GM18498 (cell line): ENCODE measurements around the gene RAPGEF6.
"Not testable (repeated sequence)": the region's sequence is repeated elsewhere in the genome, so short reads cannot be mapped to it uniquely, and the experiment has no call there.

ENCODE experiments used
- ATAC-seq: cut with Tn5 transposase; IDR thresholded peaks from one replicate; pipeline ENCODE4 v1.9.1; 2021; ENCODE audit warnings: mild to moderate bottlenecking, moderate library complexity; ENCODE audit not compliant: unreplicated experiment

RAPGEF6 gene

DNA sequence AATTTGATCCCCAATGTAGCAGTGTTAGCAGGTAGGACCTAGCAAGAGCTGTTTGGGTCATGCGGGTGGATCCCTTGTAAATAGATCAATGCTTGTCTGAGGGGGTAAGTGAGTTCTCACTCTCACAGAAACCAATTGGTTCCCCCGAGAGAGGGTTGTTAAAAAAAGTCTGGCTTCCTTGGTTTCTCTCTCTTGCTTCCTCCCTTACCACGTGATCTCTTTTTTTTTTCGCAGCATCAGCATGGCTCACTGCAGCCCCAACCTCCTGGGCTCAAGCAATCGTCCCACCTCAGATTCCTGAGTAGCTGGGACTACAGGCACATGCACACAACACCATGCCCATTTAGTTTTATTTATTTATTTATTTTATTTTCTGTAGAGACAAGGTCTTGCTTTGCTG is 26.4 kb downstream of the RAPGEF6 start:
- peak; percentile 46 for ATAC-seq

DNA sequence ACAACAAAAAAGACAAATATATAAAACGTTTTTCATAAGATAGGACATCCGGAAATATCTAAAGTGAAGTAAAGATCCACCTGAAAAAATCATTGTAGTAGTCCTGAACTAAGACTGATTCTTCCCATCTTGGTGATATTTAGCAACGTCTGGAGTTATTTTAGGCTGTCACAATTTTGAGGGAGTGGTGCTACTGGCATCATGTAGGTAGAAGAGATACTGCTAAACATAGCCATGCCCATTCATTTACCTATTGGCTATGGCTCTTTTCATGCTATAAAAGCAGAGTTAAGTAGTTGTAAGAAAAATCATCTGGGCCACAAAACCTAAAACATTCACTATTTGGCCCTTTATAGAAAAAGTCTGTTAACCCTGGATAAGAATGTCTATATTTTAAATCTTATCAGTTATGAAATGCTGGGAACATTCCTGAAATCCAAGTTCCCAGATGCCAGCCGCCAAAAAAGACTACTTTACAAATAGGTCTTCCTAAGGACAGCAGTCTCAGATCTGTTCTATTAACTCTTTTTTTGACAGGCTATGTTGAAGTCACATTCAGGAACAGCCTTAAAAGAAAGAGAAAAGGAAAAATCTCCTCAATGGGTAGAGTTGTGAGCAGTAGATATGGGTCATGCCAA is 27.0 kb downstream of the RAPGEF6 start:
- no peak for ATAC-seq

DNA sequence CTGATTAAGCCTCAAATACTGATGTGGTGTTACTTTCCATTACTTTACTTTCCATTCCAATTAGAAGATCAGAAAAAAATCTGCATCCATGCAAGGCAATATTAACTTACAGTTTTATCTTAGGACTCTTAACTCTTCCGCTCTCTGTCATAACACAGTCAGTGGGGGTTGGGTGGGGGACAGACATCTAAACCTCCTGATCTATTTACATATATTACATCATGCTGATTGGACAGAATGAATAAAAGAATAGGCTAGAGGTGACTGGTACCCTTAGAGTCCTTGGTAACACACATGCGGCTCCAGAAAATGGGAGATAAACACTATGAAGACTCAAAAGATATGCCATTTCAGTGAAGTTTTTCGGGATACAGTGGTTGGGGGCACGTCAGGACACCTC is 27.6 kb downstream of the RAPGEF6 start:
- no peak for ATAC-seq

DNA sequence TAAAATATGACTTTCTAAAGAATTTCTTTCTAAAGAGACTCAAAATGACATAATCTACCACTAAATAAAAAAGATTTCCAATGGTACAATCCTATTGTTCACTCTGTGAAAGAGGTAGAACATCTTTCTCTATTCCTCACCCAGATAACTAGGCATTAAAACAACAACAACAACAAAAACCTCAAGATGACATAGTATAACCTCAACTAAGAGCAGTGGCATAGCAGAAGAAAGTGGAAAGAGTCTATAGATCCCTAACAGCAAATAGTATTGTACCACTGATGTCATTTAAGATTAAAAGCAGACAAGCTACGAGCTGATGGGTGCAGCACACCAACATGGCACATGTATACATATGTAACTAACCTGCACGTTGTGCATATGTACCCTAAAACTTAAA is 29.9 kb downstream of the RAPGEF6 start:
- no peak for ATAC-seq

DNA sequence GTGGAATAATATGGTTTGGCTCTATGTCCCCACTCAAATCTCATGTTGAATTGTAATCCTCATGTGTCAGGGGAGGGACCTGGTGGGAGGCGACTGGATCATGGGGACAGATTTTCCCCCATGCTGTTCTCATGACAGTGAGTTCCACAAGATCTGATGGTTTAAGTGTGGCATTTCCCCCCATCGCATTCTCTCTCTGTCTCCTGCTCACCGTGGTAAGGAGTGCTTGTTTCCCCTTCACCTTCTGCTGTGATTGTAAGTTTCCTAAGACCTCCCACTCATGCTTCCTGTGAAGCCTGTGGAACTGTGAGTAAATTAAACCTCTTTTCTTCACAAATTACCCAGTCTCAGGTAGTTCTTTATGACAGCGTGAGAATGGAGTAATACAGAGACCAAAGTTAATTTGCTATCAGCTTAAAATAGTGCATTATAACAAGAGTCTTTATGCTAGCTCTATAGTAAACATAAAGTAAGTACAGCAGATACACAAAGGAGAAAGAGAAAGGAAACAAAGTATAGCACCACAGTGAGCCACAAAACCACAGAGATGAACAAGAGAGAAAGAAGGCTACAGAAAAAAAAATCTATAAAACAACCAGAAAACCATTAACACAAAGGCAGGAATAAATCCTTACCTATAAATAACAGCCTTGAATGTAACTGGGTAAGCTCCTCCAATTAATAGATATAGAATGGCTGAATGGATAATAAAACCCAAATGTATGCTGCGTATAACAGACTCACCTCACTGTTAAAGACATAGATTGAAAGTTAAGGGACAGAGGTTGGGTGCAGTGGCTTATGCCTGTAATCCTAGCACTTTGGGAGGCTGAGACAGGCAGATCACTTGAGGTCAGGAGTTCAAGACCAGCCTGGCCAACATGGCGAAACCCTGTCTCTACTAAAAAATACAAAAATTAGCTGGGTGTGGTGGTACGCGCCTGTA is 39.7 kb downstream of the RAPGEF6 start:
- ATAC-seq: peak; percentile 89

DNA sequence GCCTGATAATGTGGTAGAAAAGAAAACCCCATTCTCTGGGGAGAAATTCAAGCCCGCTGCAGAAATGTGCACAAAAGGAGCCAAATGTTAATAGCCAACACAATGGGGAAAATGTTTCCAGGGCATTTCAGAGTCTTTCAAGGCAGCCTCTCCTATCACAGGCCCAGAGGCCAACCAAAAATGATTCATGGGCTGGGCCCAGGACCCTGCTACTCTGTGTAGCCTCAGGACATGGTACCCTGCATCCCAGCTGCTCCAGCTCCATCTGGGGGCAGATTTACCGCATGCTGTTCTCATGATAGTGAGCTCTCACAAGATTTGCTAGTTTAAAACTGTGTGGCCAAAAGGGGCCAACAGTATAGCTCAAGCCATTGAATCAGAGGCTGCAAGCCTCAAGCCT is 41.1 kb downstream of the RAPGEF6 start:
- no peak for ATAC-seq

DNA sequence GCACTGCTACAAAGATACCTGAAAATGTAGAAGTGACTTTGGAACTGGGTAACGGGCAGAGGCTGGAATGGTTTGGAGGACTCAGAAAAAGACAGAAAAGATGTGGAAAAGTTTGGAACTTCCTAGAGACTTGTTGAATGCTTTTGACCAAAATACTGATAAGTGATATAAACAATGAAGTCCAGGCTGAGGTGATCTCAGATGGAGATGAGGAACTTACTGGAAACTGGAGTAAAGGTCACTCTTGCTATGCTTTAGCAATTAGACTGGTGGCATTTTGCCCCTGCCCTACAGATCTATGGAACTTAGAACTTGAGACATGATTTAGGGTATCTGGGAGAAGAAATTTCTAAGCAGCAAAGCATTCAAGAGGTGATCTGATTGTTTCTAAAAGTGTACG is 41.6 kb downstream of the RAPGEF6 start:
- ATAC-seq: not testable (repeated sequence)

DNA sequence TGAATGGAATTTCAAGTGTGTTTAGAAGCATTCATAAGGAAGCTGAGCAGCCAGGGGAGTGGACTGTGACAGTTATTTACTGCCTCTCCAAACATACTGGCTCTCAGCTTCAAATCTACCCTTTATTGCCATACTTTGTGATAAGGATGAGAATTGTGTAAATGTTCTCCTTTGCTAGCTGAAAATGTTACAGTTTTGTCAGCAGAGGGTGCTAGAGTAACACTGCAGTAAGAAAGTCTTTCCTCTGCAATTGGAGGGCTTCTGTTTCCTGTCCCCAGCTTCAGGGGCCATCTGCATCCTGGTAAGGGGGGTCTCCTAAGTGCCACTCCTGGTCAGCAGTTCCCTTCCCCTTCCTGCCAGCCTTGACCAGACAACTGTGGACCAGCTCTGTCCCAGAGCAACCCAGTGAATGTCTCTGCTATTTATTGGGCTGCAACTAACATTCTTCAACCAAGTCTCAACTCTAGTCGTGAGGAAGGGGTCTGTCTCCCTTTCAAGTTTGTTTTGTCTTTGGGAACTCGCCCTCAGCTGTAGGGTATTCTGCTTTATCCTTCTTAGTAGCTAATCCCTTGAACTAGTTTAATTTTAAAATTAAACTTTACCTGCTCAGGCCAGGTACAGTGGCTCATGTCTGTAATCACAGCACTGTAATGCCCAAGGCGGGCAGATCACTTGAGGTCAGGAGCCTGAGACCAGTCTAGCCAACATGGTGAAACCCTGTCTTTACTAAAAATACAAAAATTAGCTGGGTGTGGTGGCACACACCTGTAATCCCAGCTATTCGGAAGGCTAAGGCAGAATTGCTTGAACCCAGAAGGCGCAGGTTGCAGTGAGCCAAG is 45.3 kb downstream of the RAPGEF6 start:
- peak; percentile 58 for ATAC-seq

DNA sequence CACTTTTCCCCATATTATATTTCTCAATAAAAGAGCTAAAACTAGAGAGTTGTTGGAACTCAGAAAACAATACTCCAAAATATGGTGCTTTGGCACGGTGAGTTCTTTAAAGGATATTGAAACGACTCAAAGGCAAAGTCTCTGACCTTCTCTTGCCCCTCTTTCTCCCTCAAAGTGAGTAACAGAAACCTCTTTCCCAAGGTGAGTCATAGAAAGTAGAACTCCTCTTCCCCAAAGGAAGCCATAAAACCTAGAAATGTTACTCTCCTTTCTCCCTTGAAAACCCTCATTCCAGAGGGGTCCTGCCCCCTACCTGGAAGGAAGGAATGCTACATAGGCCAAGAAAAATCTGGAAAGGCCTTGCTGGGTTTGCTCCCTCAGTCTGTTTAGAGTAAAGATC is 47.5 kb downstream of the RAPGEF6 start:
- ATAC-seq: no peak

DNA sequence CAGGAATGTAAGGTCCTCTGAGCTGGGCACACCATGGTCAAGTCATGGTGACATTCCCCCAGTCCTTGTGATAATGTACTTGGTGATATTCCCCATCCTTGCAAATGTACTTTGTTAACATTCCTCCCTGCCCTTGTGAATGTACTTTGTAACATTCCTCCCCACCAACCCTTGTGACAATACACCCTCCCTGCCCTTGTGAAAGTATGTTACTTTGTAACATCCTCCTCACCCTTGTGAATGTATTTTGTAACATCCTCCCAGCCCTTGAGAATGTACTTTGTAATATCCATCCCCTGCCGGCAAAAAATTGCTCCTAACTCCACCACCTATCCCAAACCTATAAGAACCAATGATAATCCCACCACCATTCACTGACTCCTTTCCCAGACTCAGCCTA is 53.3 kb downstream of the RAPGEF6 start:
- ATAC-seq: no peak

DNA sequence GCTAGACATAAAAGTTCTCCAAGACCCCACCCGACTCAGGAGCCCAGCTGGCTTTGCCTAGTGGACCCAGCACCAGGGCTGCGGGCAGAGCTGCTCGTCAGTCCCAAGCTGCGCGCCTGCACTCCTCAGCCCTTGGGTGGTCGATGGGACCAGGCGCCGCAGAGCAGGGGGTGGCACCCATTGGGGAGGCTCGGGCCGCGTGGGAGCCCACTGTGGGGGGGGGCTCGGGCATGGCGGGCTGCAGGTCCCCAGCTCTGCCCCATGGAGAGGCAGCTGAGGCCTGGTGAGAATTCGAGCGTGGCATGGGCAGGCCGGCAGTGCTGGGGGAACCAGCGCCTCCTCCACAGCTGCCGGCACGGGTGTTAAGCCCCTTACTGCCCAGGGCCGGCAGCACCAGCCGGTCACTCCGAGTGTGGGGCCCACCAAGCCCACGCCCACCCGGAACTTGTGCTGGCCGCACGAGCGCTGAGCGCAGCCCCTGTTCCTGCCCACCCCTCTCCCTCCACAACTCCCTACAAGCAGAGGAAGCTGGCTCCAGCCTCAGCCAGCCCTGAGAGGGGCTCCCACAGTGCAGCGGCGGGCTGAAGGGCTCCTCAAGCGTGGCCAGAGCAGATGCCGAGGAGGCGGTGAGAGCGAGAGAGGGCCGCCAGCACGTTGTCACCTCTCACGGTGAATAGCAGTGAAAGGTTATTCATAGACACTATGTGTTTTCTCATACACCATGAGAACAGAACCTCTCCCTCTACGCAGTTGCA is 54.9 kb downstream of the RAPGEF6 start:
- no peak for ATAC-seq

DNA sequence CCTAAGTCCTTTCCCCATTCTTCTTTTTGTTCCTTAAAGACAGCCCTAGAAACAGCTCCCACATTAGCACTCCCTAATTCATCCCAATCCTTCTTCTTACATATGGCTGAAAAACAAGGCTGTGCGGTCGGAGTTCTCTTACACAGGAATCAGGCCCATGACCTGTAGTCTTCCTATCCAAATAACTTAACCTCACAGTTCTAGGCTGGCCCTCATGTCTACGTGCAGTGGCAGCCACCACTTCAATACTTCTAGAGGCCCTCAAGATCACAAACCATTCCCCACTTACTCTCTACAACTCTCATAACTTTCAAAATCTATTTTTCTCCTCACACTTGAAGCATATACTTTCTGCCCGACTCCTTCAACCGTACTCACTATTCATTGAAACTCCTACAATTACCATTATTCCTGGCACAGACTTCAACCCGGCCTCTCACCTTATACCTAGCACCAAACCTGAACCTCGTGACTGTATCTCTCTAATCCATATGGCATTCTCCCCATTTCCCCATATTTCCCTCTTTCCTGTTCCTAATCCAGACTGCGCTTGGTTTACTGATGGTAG is 59.3 kb downstream of the RAPGEF6 start:
- no peak for ATAC-seq

DNA sequence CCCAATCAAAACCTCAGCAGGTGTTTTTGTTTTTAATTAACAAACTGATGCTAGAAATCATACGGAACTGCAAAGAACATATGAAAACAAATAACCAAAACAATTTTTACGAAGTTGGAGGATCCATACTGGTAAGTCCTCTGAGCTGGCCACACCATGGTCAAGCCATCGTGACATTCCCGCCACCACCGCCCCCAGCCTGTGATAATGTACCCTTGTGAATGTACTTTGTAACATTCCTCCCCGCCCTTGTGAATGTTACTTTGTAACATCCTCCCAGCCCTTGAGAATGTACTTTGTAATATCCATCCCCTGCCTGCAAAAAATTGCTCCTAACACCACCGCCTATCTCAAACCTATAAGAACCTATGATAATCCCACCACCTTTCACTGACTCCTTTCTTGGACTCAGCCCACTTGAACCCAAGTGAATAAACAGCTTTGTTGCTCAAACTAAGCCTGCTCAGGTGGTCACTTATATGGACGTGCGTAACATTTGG is 63.3 kb downstream of the RAPGEF6 start:
- no peak for ATAC-seq

DNA sequence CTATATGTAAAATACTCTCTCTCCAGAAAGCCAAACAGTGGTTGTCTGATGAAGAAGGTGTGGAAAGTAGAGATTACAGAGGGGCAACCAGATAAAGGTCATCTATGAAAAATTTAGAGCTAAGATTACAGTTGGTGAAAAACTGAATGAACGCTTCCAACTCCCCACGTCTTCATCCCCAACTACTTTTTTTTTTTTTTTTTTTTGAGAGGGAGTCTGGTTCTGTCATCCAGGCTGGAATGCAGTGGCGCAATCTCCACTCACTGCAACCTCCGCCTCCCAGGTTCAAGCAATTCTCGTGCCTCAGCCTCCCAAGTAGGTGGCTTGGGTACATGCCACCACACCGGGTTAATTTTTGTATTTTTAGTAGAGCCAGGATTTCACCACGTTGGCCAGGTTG is 64.3 kb downstream of the RAPGEF6 start:
- ATAC-seq: no peak

DNA sequence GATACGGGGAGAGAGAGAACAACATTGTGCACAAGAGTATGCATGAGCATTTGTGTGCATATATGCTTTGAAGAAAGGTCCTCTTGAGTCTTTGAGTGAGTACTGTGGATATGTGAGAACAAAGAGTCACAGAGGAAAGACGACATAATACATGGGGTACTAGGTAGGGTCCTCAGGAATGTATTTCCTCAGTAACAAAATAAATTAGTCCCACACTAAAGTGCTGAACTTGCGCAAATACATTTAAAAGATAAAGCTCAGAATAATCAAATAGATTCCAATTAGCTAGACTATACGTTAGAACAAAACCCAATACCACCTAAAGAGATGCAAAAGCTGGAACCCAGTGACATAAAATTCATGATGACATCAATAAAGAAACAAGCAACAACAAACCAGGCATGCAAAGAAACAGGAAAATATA is 70.8 kb downstream of the RAPGEF6 start:
- ATAC-seq: no peak

DNA sequence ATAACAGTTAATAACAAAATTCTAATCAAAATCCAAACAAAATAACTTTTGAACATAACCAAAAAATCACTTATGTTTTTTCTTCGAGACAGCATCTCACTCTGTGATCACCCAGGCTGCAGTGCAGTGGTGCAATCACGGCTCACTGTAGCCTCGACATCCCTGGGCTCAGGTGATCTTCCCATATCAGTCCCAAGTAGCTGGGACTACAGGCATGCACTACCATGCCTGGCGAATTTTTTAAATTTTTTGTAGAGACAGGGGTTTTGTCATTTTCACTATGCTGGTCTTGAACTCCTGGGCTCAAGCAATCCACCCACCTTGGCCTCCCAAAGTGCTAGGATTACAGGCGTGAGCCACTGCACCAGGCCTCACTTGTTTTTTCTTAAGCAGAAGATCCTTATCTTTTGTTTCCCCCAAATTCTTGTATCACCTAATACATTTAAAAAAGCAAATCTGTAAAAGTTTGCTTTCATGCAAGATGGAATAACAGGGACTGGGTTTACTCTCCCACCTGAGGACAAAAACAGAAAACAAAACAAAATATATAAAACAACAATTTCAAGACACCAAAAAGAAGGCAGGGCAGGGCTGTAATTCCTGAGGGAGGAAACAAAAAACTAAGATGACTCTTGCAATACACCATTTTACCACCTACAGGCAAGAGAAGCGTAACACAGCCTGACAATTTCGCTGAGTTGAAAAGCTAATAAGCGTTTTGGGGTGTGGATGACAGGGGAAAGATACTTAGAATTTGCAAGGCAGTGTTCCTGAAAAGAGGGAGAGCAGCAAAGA is 71.4 kb downstream of the RAPGEF6 start:
- no peak for ATAC-seq

DNA sequence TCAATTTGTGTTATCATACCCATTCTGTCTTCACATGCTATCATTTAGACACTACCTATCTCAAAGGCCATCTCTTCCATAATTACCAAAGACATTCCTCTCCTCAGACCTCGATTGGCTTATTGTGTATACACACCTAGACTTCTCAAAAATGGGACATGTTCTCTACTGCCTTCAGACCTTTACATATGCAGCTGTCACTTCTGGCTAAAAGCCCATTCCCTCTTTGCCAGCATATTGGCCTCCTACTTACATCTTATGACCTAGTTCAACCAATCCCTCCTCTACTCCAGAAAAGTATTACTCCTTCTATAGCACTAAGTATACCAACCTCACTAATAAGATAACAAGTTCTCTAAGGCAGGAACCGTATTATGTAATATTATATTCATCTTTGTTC is 84.4 kb downstream of the RAPGEF6 start:
- no peak for ATAC-seq

DNA sequence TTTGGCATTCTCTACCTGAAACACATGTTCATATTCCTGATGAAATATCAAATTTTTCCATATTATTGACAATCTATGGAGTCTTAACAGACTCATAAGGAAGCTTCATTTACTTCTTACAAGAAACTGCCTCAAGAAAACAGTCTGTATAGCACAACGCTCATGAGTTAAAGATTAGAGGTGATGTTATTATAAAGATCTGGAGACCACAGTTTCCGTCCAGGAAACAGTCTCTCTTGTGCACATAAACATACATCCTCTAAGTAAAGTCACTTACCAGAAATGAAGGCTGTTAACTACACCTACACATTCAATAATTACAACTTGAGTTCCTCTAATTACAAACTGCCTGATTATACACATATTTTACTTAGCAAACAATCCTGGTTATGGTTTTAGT is 86.9 kb downstream of the RAPGEF6 start:
- ATAC-seq: no peak

DNA sequence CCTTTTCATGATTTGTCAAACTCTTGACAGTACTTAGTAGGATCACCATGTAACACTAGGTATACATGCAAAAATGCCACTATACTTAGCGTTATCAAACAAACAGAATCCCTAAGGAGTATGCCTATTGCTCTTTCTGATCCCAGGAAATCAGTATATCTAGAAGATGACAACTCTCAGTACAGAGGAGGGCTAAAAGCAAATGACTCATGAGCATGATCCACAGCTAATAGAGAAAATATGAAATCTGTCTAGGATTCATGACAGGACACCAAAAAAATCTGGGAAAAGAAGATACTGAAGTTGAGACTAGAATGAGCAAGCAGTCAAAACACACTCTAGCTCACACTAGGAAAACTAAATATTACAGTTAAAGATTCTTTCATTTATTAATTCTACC is 89.2 kb downstream of the RAPGEF6 start:
- no peak for ATAC-seq
